Measurements from ENCODE around the gene HEXIM2. TPM values are rescaled to one million over a fixed set of nuclear protein-coding genes. Genes with fewer than 3 reads are reported as not detected.

The HEXIM2 gene
- total and polyA plus RNA-seq, 2 of the 13 experiments (the other 11 are each of a cell fraction or from before 2014, with no cell fraction given): 27.1 to 32.4 TPM

DNA sequence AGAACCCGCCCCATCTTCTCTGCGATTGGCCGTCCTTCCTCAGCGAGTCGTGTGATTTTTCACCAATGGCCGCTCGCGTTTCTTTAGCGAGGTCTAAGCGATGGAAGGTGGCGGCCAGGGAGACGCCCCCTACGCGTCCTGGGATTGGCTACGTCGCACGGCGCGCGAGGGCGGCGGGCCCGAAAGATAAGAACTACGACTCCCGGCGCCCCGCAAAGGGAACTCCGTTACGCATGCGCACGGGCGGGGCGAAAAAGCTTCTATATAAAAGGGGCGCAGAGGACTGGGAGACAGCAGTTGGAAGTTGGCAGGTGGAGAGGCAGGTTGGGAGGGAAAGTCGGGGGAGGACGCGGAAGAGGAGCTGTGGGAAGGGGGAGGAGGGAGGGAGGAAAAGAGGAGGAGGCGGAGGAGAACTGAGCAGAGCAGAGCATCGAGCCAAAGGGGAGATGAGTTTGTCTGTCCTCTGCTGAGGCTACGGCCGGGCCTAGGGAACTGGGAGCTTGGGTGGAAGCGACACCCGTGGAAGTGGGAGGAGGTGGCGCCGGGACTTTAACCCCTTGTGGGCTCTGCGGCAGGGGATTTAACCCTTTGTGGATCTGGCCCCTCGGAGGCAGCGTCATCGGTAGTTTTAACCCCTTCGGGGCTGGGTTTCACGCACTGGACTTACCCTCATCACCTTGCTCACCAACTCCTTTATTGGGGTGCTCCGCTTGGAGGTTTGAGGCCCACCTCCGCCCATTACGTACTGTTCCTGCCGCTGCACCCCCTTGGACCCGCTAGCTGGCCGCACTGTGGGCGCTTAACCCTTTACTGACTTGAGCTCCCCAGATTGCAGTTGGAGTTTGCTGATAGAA is 13.3 kb upstream of the HEXIM2 start, which contains the start of gene HEXIM1 (continued):
- TF ChIP-seq AHDC1 (CRISPR knock-in tag; IDR thresholded peaks at IDR 0.05; ENCODE audit: borderline replicate concordance) (no peak; the same call in 1 of the 2 replicates), CREBL2 (CRISPR knock-in tag; IDR thresholded peaks at IDR 0.05; ENCODE audit: borderline replicate concordance) (0 out of 2 replicates have a peak, but pooled peaks have one; percentile 14), ZNF12 (CRISPR knock-in tag; IDR thresholded peaks at IDR 0.05) (0 out of 2 replicates have a peak, but pooled peaks have one; percentile 22), EEA1 (CRISPR knock-in tag; IDR thresholded peaks at IDR 0.05; ENCODE audit: borderline replicate concordance) (peak; percentile 96; the same call in 1 of the 2 replicates), POLR2AphosphoS5 (IDR thresholded peaks at IDR 0.05; ENCODE audit: low read depth, low read length) (peak; percentile 100), ZFAT (CRISPR knock-in tag; conservative IDR thresholded peaks at IDR 0.05) (no peak), CCAR2 (optimal IDR thresholded peaks at IDR 0.05; ENCODE audit: low read depth, low read length) (peak; percentile 90), SAP130 (CRISPR knock-in tag; IDR thresholded peaks at IDR 0.05; ENCODE audit: low read depth) (peak; percentile 92), ZNF557 (CRISPR knock-in tag; IDR thresholded peaks at IDR 0.05) (peak; percentile 83; the same call in 1 of the 2 replicates), YEATS2 (CRISPR knock-in tag; IDR thresholded peaks at IDR 0.05; ENCODE audit: borderline replicate concordance) (peak; percentile 26; the same call in 1 of the 2 replicates), ZNF10 (CRISPR knock-in tag; IDR thresholded peaks at IDR 0.05; ENCODE audit: borderline replicate concordance, low read depth) (no peak), MIER3 (CRISPR knock-in tag; IDR thresholded peaks at IDR 0.05; ENCODE audit: borderline replicate concordance) (peak; percentile 88), ZBTB7B (CRISPR knock-in tag; IDR thresholded peaks at IDR 0.05) (peak; percentile 71), KLF12 (CRISPR knock-in tag; IDR thresholded peaks at IDR 0.05; ENCODE audit: borderline replicate concordance) (no peak), FOXK2 (IDR thresholded peaks at IDR 0.05) (0 out of 2 replicates have a peak, but pooled peaks have one; percentile 4), PAX8 (CRISPR knock-in tag; IDR thresholded peaks at IDR 0.05; ENCODE audit: borderline replicate concordance) (peak; percentile 34; the same call in 1 of the 2 replicates), SP4 (CRISPR knock-in tag; IDR thresholded peaks at IDR 0.05) (no peak; the same call in 1 of the 2 replicates)
- TF ChIP-seq, protein P1, sequence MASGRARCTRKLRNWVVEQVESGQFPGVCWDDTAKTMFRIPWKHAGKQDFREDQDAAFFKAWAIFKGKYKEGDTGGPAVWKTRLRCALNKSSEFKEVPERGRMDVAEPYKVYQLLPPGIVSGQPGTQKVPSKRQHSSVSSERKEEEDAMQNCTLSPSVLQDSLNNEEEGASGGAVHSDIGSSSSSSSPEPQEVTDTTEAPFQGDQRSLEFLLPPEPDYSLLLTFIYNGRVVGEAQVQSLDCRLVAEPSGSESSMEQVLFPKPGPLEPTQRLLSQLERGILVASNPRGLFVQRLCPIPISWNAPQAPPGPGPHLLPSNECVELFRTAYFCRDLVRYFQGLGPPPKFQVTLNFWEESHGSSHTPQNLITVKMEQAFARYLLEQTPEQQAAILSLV (CRISPR knock-in tag; IDR thresholded peaks at IDR 0.05; ENCODE audit: borderline replicate concordance): peak; percentile 96
- TF ChIP-seq, protein P2, sequence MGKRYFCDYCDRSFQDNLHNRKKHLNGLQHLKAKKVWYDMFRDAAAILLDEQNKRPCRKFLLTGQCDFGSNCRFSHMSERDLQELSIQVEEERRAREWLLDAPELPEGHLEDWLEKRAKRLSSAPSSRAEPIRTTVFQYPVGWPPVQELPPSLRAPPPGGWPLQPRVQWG (CRISPR knock-in tag; IDR thresholded peaks at IDR 0.05; ENCODE audit: borderline replicate concordance, low read depth): no peak
